Activated CD4-positive, alpha-beta T cell treated with anti-CD3 and anti-CD28 coated beads for 1 hour (primary cell): Measurements from ENCODE around the gene ASCL3.
A peak's percentile ranks its signal among the peaks of the same experiment; 100 is the strongest.
"Not testable (repeated sequence)": the region's sequence is repeated elsewhere in the genome, so short reads cannot be mapped to it uniquely, and the experiment has no call there.

Source experiments
- DNase-seq: peaks from one replicate; pipeline ENCODE4 v3.0.0-alpha.2; 2020

Gene ASCL3

DNA sequence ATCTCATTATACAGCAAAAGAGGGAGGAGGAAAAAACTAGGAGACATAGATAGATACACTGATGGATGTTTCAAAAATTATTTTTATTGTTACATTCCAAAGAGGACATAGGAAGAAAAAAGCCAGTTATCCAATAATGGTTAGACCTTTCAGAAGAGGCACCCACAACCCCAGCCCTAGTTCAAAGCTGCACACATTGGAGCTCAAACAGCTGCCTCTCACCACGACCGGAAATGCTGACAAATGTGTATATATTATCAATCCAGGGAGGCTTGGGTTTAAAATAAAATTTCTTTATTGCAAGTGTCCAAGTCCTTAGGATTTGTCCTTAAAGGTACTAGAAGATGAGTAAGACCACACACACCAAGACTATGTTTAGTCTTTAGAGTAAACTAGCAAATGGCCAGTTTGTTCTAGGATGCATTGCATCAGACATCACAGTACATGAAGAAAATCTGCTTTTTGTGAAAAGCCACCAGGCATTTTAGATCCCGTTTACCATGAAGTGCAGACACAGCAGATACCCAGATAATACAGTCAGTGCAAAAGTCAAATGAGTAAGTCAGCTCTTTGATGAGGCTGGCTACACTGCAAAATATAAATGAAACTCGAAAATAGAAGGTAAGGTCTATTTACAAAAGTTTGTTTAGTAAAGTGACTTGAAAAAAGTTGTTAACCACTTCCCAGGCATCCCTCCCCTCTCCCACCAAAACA is 4.6 kb upstream of the ASCL3 start:
- DNase-seq = no peak

GRCh38 chr11:8941341-8942103 is 1.3 kb downstream of the ASCL3 start:
- DNase-seq = no peak

GRCh38 chr11:8937659-8938058 is 5.2 kb downstream of the ASCL3 start:
- DNase-seq = no peak

GRCh38 chr11:8937159-8937558 is 5.7 kb downstream of the ASCL3 start:
- no peak for DNase-seq

GRCh38 chr11:8935789-8936188 is 7.0 kb downstream of the ASCL3 start:
- not testable (repeated sequence) for DNase-seq

GRCh38 chr11:8934742-8935488 is 7.9 kb downstream of the ASCL3 start:
- no peak for DNase-seq

- no peak for DNase-seq
Observed at GRCh38 chr11:8933931-8934330, 8.9 kb downstream of the ASCL3 start.

DNA sequence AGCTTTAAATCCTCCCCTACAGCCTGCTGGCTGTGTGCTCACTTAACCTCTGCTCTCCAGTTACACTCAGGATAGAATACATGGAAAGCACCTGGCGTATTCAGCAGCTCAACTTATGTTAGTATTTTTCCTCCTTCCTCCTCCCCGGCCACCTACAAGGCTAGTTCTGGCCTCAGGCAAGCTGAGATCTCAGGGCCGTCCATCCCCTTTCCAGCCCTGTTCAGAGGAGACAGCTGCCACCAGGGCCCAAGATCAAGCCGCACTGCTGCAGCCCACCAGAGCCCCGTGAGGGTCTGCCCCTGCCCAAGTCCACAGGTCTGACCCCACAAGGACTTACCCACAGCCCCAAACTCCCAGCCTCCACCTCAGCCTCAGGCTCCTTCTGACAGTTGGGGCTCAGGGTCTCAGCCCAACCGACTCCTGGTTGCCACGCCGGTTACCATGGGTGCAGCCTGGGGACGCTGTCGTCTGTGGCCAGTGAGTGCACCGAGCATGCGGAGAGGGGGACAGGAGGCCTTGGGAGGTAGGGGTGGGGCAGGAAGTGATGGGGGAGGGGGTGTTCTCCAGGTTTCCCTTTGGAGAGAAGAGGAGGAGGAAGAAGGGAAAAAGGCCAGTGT is 10.1 kb downstream of the ASCL3 start, which contains the start of gene C11orf16:
TSS of gene C11orf16 (minus strand) at position 384 of the 617 bp plus-strand sequence. CDS start 639 bp downstream, outside the sequence.
- no peak for DNase-seq

DNA sequence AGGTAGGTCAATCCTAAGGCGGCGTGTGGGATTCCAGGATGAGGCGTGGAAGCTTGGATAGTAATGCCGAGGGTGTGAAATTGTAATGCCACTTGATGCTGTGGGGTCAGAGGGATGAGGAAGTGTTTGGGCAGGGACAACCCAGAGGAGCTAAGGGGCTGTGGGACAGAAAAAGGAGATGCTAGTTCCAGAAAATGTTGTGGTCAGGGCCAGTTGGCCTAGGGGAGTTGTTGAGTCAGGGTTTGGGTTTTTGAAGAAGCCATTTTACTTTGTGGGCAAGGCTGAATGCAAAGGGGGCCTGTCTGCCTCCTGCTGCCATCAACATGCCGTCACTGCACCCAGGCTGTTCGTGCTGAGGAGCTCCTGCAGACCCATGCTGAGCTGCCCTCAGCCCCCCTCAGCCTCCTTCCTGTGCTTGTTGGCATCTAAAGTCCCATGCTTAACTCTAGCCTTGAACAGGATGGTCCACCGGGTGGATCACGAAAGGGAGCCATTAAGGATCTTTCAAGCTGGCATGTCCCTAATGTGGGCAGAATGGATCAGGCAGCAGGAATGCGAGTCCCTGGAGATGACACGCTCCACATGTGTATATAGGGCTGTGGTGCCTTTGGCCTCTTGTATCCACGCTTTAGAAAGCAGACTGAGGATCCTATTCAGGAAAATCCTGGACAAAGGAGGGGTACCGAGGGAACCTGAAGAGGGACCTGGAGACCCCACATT is 12.2 kb downstream of the ASCL3 start:
- no peak for DNase-seq

DNA sequence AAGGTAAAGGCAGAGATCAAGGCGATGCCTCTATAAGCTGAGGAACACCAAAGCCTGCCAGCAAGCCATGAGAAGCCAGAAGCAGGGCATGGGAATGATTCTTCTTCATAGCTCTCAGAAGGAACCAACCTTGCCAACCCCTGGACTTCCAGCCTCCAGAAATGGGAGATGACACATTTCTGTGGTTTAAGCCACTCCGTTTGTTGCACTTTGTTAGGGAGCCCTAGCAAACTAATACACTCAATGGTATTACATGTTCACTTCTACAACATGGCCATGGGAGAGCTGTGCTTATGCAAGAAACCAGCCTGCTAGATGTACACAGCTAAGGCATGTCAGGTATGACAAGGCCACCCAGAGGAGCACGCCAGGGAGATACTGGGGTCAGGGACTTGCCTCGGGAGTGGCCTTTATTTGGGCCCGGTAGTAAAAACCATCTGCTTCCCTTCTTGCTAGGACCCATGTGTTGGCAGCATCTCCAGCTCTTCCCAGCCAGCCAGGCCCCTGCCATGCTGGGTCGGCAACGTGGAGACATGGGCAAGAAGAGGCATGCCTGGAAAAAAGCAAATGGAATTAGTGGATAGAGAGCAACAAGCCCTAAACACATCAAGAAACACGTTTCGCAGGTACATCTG is 13.7 kb downstream of the ASCL3 start:
- no peak for DNase-seq

GRCh38 chr11:8928205-8928604 is 14.6 kb downstream of the ASCL3 start:
- no peak for DNase-seq

- no peak for DNase-seq
Observed at GRCh38 chr11:8927233-8927632, 15.6 kb downstream of the ASCL3 start.

- DNase-seq = no peak
Observed at GRCh38 chr11:8926236-8926635, 16.6 kb downstream of the ASCL3 start.

GRCh38 chr11:8925711-8926110 is 17.1 kb downstream of the ASCL3 start:
- DNase-seq = no peak

GRCh38 chr11:8922691-8923090 is 20.1 kb downstream of the ASCL3 start:
- DNase-seq = no peak

DNA sequence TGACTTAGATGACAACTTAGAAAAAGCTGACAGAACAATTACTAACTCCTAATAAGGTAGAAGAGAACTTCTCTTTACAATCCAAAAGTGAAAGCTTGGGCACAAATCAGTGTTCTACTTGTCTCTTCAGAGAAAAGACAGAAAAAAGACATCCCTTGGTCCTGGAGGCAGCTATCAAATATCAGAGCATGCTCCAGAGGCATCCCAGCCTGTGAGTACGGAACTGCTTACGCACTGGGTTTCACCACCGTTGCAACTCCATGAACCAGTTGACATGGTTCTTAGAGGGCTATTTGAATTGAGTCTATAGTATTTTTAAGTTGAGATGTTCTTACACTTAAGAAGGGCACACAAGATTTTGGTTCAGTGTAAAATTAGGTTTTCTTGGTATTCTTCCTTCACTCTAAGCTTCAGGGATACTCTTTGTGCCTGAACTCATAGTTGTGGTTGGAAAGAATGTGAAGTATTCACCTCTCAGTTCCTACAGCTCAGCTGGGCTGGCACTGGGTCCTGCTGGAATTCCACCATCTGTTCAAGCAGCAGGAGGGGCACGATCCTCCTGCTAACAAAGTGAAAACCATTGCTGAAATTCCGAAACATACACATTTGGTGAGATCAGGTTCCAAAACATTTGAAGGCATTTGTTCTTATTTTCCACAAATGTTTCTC is 25.5 kb downstream of the ASCL3 start:
- DNase-seq = no peak

DNA sequence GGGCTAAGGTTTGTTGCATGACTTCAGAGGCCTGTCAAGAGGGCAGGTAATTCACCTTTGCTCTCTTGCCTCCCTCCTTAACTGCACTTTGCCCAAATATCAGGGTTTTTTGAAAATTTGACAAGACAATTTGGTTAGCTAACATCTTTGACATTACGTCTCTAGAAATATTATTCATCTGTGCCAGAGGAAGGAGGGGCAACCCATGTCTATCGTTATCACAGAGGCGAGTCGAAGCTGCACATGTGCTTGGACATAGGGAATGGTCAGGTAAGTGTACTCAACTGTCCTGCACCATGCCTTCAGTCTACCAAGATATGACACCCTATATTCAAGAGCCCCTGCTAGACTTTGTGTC is 28.2 kb downstream of the ASCL3 start:
- no peak for DNase-seq

- DNase-seq = no peak
Observed at GRCh38 chr11:8913961-8914660, 28.7 kb downstream of the ASCL3 start.

DNA sequence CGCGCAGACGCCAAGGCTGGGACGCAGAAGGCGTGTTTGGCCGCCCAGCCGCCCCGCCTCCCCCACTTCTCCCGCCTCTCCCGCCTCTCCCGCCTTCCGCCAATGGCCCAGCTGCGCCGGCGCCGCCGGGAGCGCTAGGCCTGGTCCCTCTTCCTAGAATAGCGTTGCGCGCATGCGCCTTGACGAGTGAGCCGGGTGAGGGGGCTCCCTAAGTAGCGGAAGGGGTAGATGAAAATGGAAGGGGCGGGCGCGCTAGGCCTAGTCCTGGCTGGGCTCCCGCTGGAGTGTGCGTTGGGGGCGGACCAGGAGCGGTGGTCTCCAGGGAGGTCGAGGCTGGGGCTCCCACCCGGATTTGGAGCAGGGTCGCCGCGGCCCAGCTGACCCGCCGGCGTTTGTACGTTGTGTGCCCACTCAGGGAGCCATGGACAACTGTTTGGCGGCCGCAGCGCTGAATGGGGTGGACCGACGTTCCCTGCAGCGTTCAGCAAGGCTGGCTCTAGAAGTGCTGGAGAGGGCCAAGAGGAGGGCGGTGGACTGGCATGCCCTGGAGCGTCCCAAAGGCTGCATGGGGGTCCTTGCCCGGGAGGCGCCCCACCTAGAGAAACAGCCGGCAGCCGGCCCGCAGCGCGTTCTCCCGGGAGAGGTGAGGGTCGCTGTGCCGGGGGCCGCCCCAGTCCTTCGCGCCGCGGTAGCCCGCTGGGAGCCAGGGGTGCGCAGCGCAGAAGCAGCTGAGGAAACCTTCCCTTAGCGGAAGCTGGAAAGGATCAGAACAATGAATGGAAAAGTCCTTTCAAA is 31.6 kb downstream of the ASCL3 start, which contains the start of gene AKIP1:
TSS of gene AKIP1 (plus strand) at position 161 of the 795 bp plus-strand sequence. CDS start at position 422, 261 bp downstream.
- DNase-seq = peak; percentile 63

- no peak for DNase-seq
Observed at GRCh38 chr11:8910649-8911026, 32.2 kb downstream of the ASCL3 start.
